HCT116 (cell line): ENCODE data around the gene CRISPLD2. TPM values are rescaled to one million over a fixed set of nuclear protein-coding genes. Genes with fewer than 3 reads are reported as not detected.

ENCODE experiments used
- ATAC-seq: fragments of 200-7000 bp; cut with Tn5 transposase; 2 replicates; pipeline ENCODE4 v1.9.1; 2020; ENCODE audit warnings: mild to moderate bottlenecking, moderate library complexity
- Bru-seq: library from RNA; stranded (reverse); fragments of 400-500 nt; gene quantifications from one replicate; lab custom pipeline; 2021; lab: Mats Ljungman, UMichigan
- BruChase-seq, 2 experiments: library from RNA; stranded (reverse); fragments of 400-500 nt; gene quantifications; one replicate each; lab custom pipeline; 2021; lab: Mats Ljungman, UMichigan
- BruUV-seq: library from RNA; stranded (reverse); fragments of 400-500 nt; replicated peaks from 2 replicates; lab custom pipeline; 2021; lab: Mats Ljungman, UMichigan
- CTCF ChIA-PET: fragments of 300-600 bp; sonication (Branson Sonifier 250); formaldehyde crosslinking; loops from one replicate; lab custom pipeline; 2021; ENCODE audit warnings: antibody characterized with exemption; lab: Charles Lee
- POLR2A ChIA-PET: fragments of 300-600, 350-600 bp; sonication (Branson Sonifier 250); formaldehyde crosslinking; loops from one replicate; lab custom pipeline; 2021; ENCODE audit warnings: antibody characterized with exemption; lab: Charles Lee
- RAD21 ChIA-PET, 2 experiments: fragments of 300-600 bp; sonication (Branson Sonifier 250); formaldehyde crosslinking; loops; one replicate each; lab custom pipeline; 2023; ENCODE audit warnings: low total read pairs in 2 of 2; ENCODE audit not compliant: uncharacterized antibody in 2 of 2, unreplicated experiment in 2 of 2, low non-redundant PET in 1 of 2; lab: Charles Lee
- DNase-seq: peaks from one replicate; pipeline ENCODE4 v3.0.0-alpha.2; 2010; ENCODE audit warnings: low read depth, low spot score
- H2AFZ ChIP-seq: fragments of 200-600 bp; shearing (Covaris generic), sonication (generic); 2 replicates; pipeline ENCODE4 v1.6.1; 2017; ENCODE audit warnings: low read depth, mixed run types, mixed read lengths, antibody characterized with exemption, low read length; ENCODE audit not compliant: poor library complexity, severe bottlenecking
- H3K27ac ChIP-seq: 2 replicates; pipeline ENCODE4 v1.5.1; 2012; ENCODE audit warnings: low read depth, low read length
- H3K27me3 ChIP-seq: fragments of 200-600 bp; sonication (generic); 2 replicates; pipeline ENCODE4 v1.6.1; 2016; ENCODE audit warnings: mixed run types, low read length, mixed read lengths; ENCODE audit not compliant: insufficient read depth
- H3K36me3 ChIP-seq, 2 experiments: fragments of 200-500 bp in 1 of 2; fragments of 200-600 bp in 1 of 2; sonication (Bioruptor generic) in 1 of 2; sonication (generic) in 1 of 2; 2 replicates each; pipeline versions ENCODE4 v1.5.1 to v1.6.1; 2014 to 2016; ENCODE audit warnings: low read length in 2 of 2, inconsistent platforms in 1 of 2, mixed read lengths in 1 of 2, mixed run types in 1 of 2; ENCODE audit not compliant: insufficient read depth in 2 of 2, control insufficient read depth in 1 of 2
- H3K4me1 ChIP-seq, 2 experiments: fragments of 200-600 bp in 1 of 2; sonication (generic) in 1 of 2; 2 replicates each; pipeline versions ENCODE4 v1.5.1 to v1.6.1; 2012 to 2017; ENCODE audit warnings: low read length in 2 of 2, inconsistent platforms in 1 of 2, mild to moderate bottlenecking in 1 of 2, mixed read lengths in 1 of 2, mixed run types in 1 of 2, moderate library complexity in 1 of 2; ENCODE audit not compliant: insufficient read depth in 2 of 2, control insufficient read depth in 1 of 2
- H3K4me2 ChIP-seq: fragments of 200-600 bp; sonication (generic); 2 replicates; pipeline ENCODE4 v1.6.1; 2017; ENCODE audit warnings: mixed run types, low read length, mixed read lengths
- H3K4me3 ChIP-seq, 2 experiments: fragments of 200-600 bp in 1 of 2; sonication (generic) in 1 of 2; replicated peaks in 1 of 2; 2 replicates each; pipeline ENCODE4 v1.5.1; 2011 to 2016; ENCODE audit warnings: low read length in 2 of 2, control low read depth in 1 of 2, low read depth in 1 of 2, mild to moderate bottlenecking in 1 of 2, mixed read lengths in 1 of 2, mixed run types in 1 of 2
- H3K79me2 ChIP-seq: fragments of 200-600 bp; sonication (generic); 2 replicates; pipeline ENCODE4 v1.6.1; 2017; ENCODE audit warnings: mild to moderate bottlenecking, mixed run types, low read length, moderate library complexity, mixed read lengths; ENCODE audit not compliant: insufficient read depth
- H3K9ac ChIP-seq: fragments of 200-600 bp; sonication (generic); 2 replicates; pipeline ENCODE4 v1.6.1; 2016; ENCODE audit warnings: low read length, mixed read lengths
- H3K9me2 ChIP-seq: fragments of 200-600 bp; sonication (generic), shearing (Covaris generic); 2 replicates; pipeline ENCODE4 v1.6.1; 2017; ENCODE audit warnings: mixed run types, mild to moderate bottlenecking, moderate library complexity; ENCODE audit not compliant: insufficient read depth
- H3K9me3 ChIP-seq, 2 experiments: fragments of 200-500 bp in 1 of 2; fragments of 200-600 bp in 1 of 2; sonication (Bioruptor generic) in 1 of 2; sonication (generic) in 1 of 2; 2 replicates each; pipeline ENCODE4 v1.6.1; 2014 to 2017; ENCODE audit warnings: low read length in 2 of 2, mixed read lengths in 2 of 2, inconsistent platforms in 1 of 2, low read depth in 1 of 2, mild to moderate bottlenecking in 1 of 2, mixed run types in 1 of 2, moderate library complexity in 1 of 2; ENCODE audit not compliant: control insufficient read depth in 1 of 2, insufficient read depth in 1 of 2
- H4K20me1 ChIP-seq: fragments of 200-600 bp; sonication (generic), shearing (Covaris generic); 2 replicates; pipeline ENCODE4 v1.6.1; 2017; ENCODE audit warnings: mixed run types, mild to moderate bottlenecking, moderate library complexity; ENCODE audit not compliant: insufficient read depth
- CBX3 ChIP-seq: IDR thresholded peaks from 2 replicates; pipeline ENCODE4 v1.6.1; 2012; ENCODE audit warnings: low read depth
- CEBPB ChIP-seq: IDR thresholded peaks from 2 replicates; pipeline ENCODE4 v1.6.1; 2012; ENCODE audit warnings: low read depth
- CTCF ChIP-seq, 3 experiments: fragments of 200-600 bp in 1 of 3; sonication (generic) in 1 of 3; IDR thresholded peaks in 2 of 3; conservative IDR thresholded peaks in 1 of 3; 2 replicates each; pipeline ENCODE4 v1.5.1; 2012 to 2017; ENCODE audit warnings: low read depth in 2 of 3, low read length in 2 of 3, antibody characterized with exemption in 1 of 3, borderline replicate concordance in 1 of 3, control low read depth in 1 of 3, mild to moderate bottlenecking in 1 of 3, mixed read lengths in 1 of 3, mixed run types in 1 of 3, moderate library complexity in 1 of 3; ENCODE audit not compliant: insufficient read depth in 1 of 3
- EGR1 ChIP-seq: IDR thresholded peaks from 2 replicates; pipeline ENCODE4 v1.6.1; 2012; ENCODE audit warnings: low read depth
- ELF1 ChIP-seq: IDR thresholded peaks from 2 replicates; pipeline ENCODE4 v1.6.1; 2012; ENCODE audit warnings: low read depth, borderline replicate concordance
- EZH2 ChIP-seq: fragments of 200-600 bp; sonication (generic); IDR thresholded peaks from 2 replicates; pipeline ENCODE4 v1.6.1; 2017; ENCODE audit warnings: antibody characterized with exemption, mixed run types
- EZH2phosphoT487 ChIP-seq: fragments of 200-600 bp; IDR thresholded peaks from 2 replicates; pipeline ENCODE4 v1.6.1; 2018; ENCODE audit warnings: antibody characterized with exemption, borderline replicate concordance
- FOSL1 ChIP-seq: IDR thresholded peaks from 2 replicates; pipeline ENCODE4 v1.6.1; 2012; ENCODE audit warnings: low read depth
- JUND ChIP-seq: IDR thresholded peaks from 2 replicates; pipeline ENCODE4 v1.6.1; 2012
- MAX ChIP-seq: IDR thresholded peaks from 2 replicates; pipeline ENCODE4 v1.6.1; 2012
- POLR2A ChIP-seq: IDR thresholded peaks from 2 replicates; pipeline ENCODE4 v1.7.0; 2011; ENCODE audit warnings: borderline replicate concordance; ENCODE audit not compliant: insufficient read depth, insufficient read length; ENCODE audit errors: extremely low read depth
- POLR2AphosphoS5 ChIP-seq: IDR thresholded peaks from 2 replicates; pipeline ENCODE4 v1.6.1; 2011; ENCODE audit warnings: mild to moderate bottlenecking, low read depth, low read length, moderate library complexity
- SP1 ChIP-seq: IDR thresholded peaks from 2 replicates; pipeline ENCODE4 v1.6.1; 2012; ENCODE audit warnings: low read depth
- SRF ChIP-seq: IDR thresholded peaks from 2 replicates; pipeline ENCODE4 v1.6.1; 2012; ENCODE audit warnings: low read depth
- TCF7L2 ChIP-seq: IDR thresholded peaks from 2 replicates; pipeline ENCODE4 v1.7.0; 2011; ENCODE audit warnings: borderline replicate concordance, inconsistent platforms; ENCODE audit not compliant: insufficient read depth, insufficient read length; ENCODE audit errors: extremely low read depth
- YY1 ChIP-seq: IDR thresholded peaks from 2 replicates; pipeline ENCODE4 v1.6.1; 2011; ENCODE audit warnings: low read length, low read depth, moderate library complexity, mild to moderate bottlenecking; ENCODE audit not compliant: insufficient replicate concordance; ENCODE audit errors: extremely low read depth
- ZBTB33 ChIP-seq: IDR thresholded peaks from 2 replicates; pipeline ENCODE4 v1.6.1; 2011; ENCODE audit warnings: mild to moderate bottlenecking, low read length, moderate library complexity; ENCODE audit not compliant: insufficient replicate concordance; ENCODE audit errors: extremely low read depth
- ZNF274 ChIP-seq: fragments of 200-500 bp; sonication (Bioruptor generic); IDR thresholded peaks from 2 replicates; pipeline ENCODE4 v1.6.1; 2014; ENCODE audit warnings: mild to moderate bottlenecking, low read depth, low read length, inconsistent platforms
- intact Hi-C: fragments of 100-400 bp; cut with micrococcal nuclease; formaldehyde crosslinking; loops from 2 replicates; pipeline ENCODE4 v1.10.0; 2022
- long read RNA-seq: library from polyadenylated mRNA; unstranded; transcript quantifications from one replicate; pipeline ENCODE4 v2.0.0, GENCODE V29; 2021; ENCODE audit not compliant: unreplicated experiment
- polyA plus RNA-seq: library from polyadenylated mRNA; unstranded; fragments of >200 nt; gene quantifications from 2 replicates; pipeline ENCODE4 v1.2.1, GENCODE V29; 2012; ENCODE audit warnings: missing spikeins
- total RNA-seq: library from RNA; stranded (reverse); gene quantifications from one replicate; pipeline ENCODE4 v1.2.1, GENCODE V29; 2021; ENCODE audit not compliant: unreplicated experiment

The CRISPLD2 gene
- total RNA-seq (4.6 TPM), Bru-seq, nascent RNA (percentile 31 among the genes with signal in this experiment), BruChase-seq, experiment 1, labeled RNA remaining after a 6-hour chase (percentile 36 among the genes with signal in this experiment), BruChase-seq, experiment 2, labeled RNA remaining after a 2-hour chase (percentile 33 among the genes with signal in this experiment)
- polyA plus RNA-seq, result 1.7 and 1.9 TPM in 2 replicates
- long read RNA-seq, full-length matches to known transcripts, result 1 of 6 reads
- long read RNA-seq, partial matches to known transcripts, result 5 of 6 reads
- long read RNA-seq, other reads (novel, unspliced or antisense), result 0 of 6 reads

GRCh38 chr16:84819644-84820304 lies at the start of gene CRISPLD2:
CRISPLD2 (plus strand) TSS chr16:84819985; CDS start chr16:84838496, 18,511 bp downstream.
- Histone ChIP-seq H3K4me1 (peaks cover 7 to 15% of the 10 kb centered on the region in 2 experiments), H3K79me2 (no peaks in the 10 kb centered on the region), H4K20me1 (no peaks in the 10 kb centered on the region), H3K4me3 (peak within 1 kb of the TSS; percentile 38 to 64)
- CTCF ChIA-PET, result interaction anchor here (1.2 kb wide), 1 partner anchor 11 kb away, joined by 3 read pairs; no protein-coding TSS in a partner anchor
- ATAC-seq, result peak; percentile 99
- TF ChIP-seq JUND (no peak), EGR1 (no peak), ZBTB33 (no peak), CTCF (IDR thresholded peaks at IDR 0.05 in 2 of 3, conservative IDR thresholded peaks at IDR 0.05 in 1 of 3; ENCODE audit: borderline replicate concordance in 1 of 3, insufficient read depth in 1 of 3, low read depth in 2 of 3, low read length in 2 of 3) (no peak), ZNF274 (no peak), POLR2A (peak; percentile 89), TCF7L2 (no peak), YY1 (no peak), EZH2 (no peak), MAX (no peak), POLR2AphosphoS5 (peak; percentile 98), EZH2phosphoT487 (no peak), SRF (no peak), SP1 (no peak; the same call in 1 of the 2 replicates), CEBPB (no peak), CBX3 (no peak), FOSL1 (no peak), ELF1 (no peak)
- TF ChIP-seq, all 23 proteins: peak for 2
- BruUV-seq, result no TSS peak
- Histone ChIP-seq H3K9ac (peak within 1 kb of the TSS; percentile 31; the same call in 1 of the 2 replicates), H2AFZ (peak within 1 kb of the TSS; percentile 69), H3K27ac (no peak within 1 kb of the TSS), H3K4me2 (peak within 1 kb of the TSS; percentile 97), H3K36me3 (no peaks in the 10 kb centered on the region), H3K9me3 (no peaks in the 10 kb centered on the region), H3K27me3 (no peaks in the 10 kb centered on the region), H3K9me2 (no peaks in the 10 kb centered on the region)
- RAD21 ChIA-PET, result interaction anchor here in 1 of 2 experiments (0.9 kb wide), 1 partner anchor 13 kb away, joined by 3 read pairs; no protein-coding TSS in a partner anchor
- intact Hi-C loops, result no loop called here
- peak; percentile 81 for DNase-seq
- POLR2A ChIA-PET, result interaction anchor here (0.9 to 4.4 kb wide), 12 partner anchors 8 to 307 kb away, joined by 3 to 40 read pairs (median 4); no protein-coding TSS in a partner anchor
